Tibial nerve (tissue), 4 donors: ENCODE measurements around the gene CLCNKA. TPM values are rescaled to one million over a fixed set of nuclear protein-coding genes. Genes with fewer than 3 reads are reported as not detected.
"Not testable (repeated sequence)": the region's sequence is repeated elsewhere in the genome, so short reads cannot be mapped to it uniquely, and the experiment has no call there.

Source experiments
- DNase-seq, 2 donors: peaks; one replicate each; pipeline ENCODE4 v3.0.0-alpha.2; 2019; ENCODE audit warnings: low spot score in 2 of 2
- H3K27ac ChIP-seq, 4 donors: fragments of 200-600 bp; sonication (generic) in 3 of 4; one replicate each; pipeline ENCODE4 v1.5.1; 2017 to 2019; ENCODE audit warnings: mild to moderate bottlenecking in 1 of 4
- H3K27me3 ChIP-seq, 2 donors: fragments of 200-600 bp; sonication (generic) in 1 of 2; one replicate each; pipeline versions ENCODE4 v1.5.1 to v1.6.0; 2017 to 2019
- H3K36me3 ChIP-seq, 3 donors: fragments of 200-600 bp; sonication (generic); one replicate each; pipeline ENCODE4 v1.5.1; 2018 to 2019
- H3K4me1 ChIP-seq, 4 donors: fragments of 200-600 bp; sonication (generic) in 3 of 4; one replicate each; pipeline ENCODE4 v1.5.1; 2017 to 2019
- H3K4me3 ChIP-seq, 4 donors: fragments of 200-600 bp; sonication (generic) in 3 of 4; one replicate each; pipeline ENCODE4 v1.5.1; 2017 to 2019; ENCODE audit warnings: mild to moderate bottlenecking in 1 of 4, moderate library complexity in 1 of 4
- H3K9me3 ChIP-seq, 4 donors: fragments of 200-600 bp; sonication (generic) in 3 of 4; one replicate each; pipeline ENCODE4 v1.5.1; 2017 to 2019
- CTCF ChIP-seq, 5 experiments: fragments of 200-600 bp in 3 of 5; fragments of 450-650 bp in 2 of 5; sonication (generic) in 3 of 5; IDR thresholded peaks; one replicate each; pipeline ENCODE4 v1.5.1; 2016 to 2019; ENCODE audit warnings: antibody characterized with exemption in 5 of 5, mild to moderate bottlenecking in 3 of 5, moderate library complexity in 2 of 5
- EP300 ChIP-seq, 2 donors: sonication (generic); formaldehyde crosslinking; IDR thresholded peaks; one replicate each; pipeline ENCODE4 v1.6.1; 2017; ENCODE audit warnings: antibody characterized with exemption in 2 of 2, mild to moderate bottlenecking in 1 of 2
- POLR2A ChIP-seq, 2 donors: fragments of 450-650 bp; IDR thresholded peaks; one replicate each; pipeline ENCODE4 v1.6.1; 2017; ENCODE audit warnings: antibody characterized with exemption in 2 of 2, mild to moderate bottlenecking in 2 of 2, moderate library complexity in 2 of 2
- WGBS, 2 donors: methylation state at CpG; one replicate each; pipeline ENCODE4 v1.1.5; 2018; 5-methylcytosine and 5-hydroxymethylcytosine counted together
- total RNA-seq, 4 donors: library from RNA; depleted of rRNA; stranded (reverse); fragments of >200 nt; gene quantifications; one replicate each; pipeline ENCODE4 v1.1.0, GENCODE V29; 2016

Gene CLCNKA
- total RNA-seq, 4 donors from 2014 or later: not detected

- no peak for DNase-seq
- no peaks in the 10 kb centered on the region for H3K9me3 ChIP-seq
- no peak overlapping the region for H3K27ac ChIP-seq
- 63 to 99% methylated on average over 7 to 18 of the region's 19 CpGs for WGBS, 2 donors
- peak overlapping the region in 1 of 4 donors; percentile 54 for H3K4me3 ChIP-seq
- peaks cover 0 to 12% (median 5%) of the 10 kb centered on the region in 4 donors for H3K4me1 ChIP-seq
- TF ChIP-seq CTCF (IDR thresholded peaks at IDR 0.05) (no peak), EP300 (IDR thresholded peaks at IDR 0.05) (no peak), POLR2A (IDR thresholded peaks at IDR 0.05) (no peak)
- no peaks in the 10 kb centered on the region for H3K36me3 ChIP-seq
- H3K27me3 ChIP-seq: no peaks in the 10 kb centered on the region
Measured at GRCh38 chr1:16047791-16048475, 26.1 kb downstream of the CLCNKA start.

- DNase-seq: peak in 1 of 2 donors; percentile 30
- 3 to 8% methylated on average over 8 to 21 of the region's 25 CpGs for WGBS, 2 donors
Measured at GRCh38 chr1:16048573-16049189, 26.8 kb downstream of the CLCNKA start.

GRCh38 chr1:16050328-16050727 is 28.5 kb downstream of the CLCNKA start:
- WGBS, 2 donors: 69 to 82% methylated on average over 7 of the region's 7 CpGs

More at GRCh38 chr1:16048573-16049189, 26.8 kb downstream of the CLCNKA start:
- Histone ChIP-seq H3K4me3 (peak overlapping the region; percentile 20 to 54 (median 28)), H3K27ac (peak overlapping the region in 1 of 4 donors; percentile 44), H3K36me3 (no peaks in the 10 kb centered on the region), H3K4me1 (peaks cover 0 to 12% (median 5%) of the 10 kb centered on the region in 4 donors), H3K27me3 (no peaks in the 10 kb centered on the region), H3K9me3 (no peaks in the 10 kb centered on the region)
- TF ChIP-seq EP300 (IDR thresholded peaks at IDR 0.05) (no peak), POLR2A (IDR thresholded peaks at IDR 0.05) (no peak), CTCF (IDR thresholded peaks at IDR 0.05) (no peak)

GRCh38 chr1:16051039-16051438 is 29.2 kb downstream of the CLCNKA start:
- Histone ChIP-seq H3K27me3 (no peaks in the 10 kb centered on the region), H3K4me3 (no peak overlapping the region), H3K4me1 (peaks cover 0 to 12% (median 5%) of the 10 kb centered on the region in 4 donors), H3K27ac (no peak overlapping the region), H3K9me3 (no peaks in the 10 kb centered on the region), H3K36me3 (no peaks in the 10 kb centered on the region)
- DNase-seq: no peak
- TF ChIP-seq CTCF (IDR thresholded peaks at IDR 0.05): no peak
- no peak for TF ChIP-seq EP300 (IDR thresholded peaks at IDR 0.05)
- no peak for TF ChIP-seq POLR2A (IDR thresholded peaks at IDR 0.05)
- 96 to 97% methylated on average over 3 of the region's 3 CpGs for WGBS, 2 donors

More at GRCh38 chr1:16050328-16050727, 28.5 kb downstream of the CLCNKA start:
- no peak overlapping the region for H3K4me3 ChIP-seq
- no peaks in the 10 kb centered on the region for H3K27me3 ChIP-seq
- H3K27ac ChIP-seq: no peak overlapping the region
- no peak for DNase-seq
- H3K4me1 ChIP-seq: peaks cover 0 to 12% (median 5%) of the 10 kb centered on the region in 4 donors
- no peaks in the 10 kb centered on the region for H3K9me3 ChIP-seq
- H3K36me3 ChIP-seq: no peaks in the 10 kb centered on the region
- TF ChIP-seq CTCF (IDR thresholded peaks at IDR 0.05) (no peak), POLR2A (IDR thresholded peaks at IDR 0.05) (no peak), EP300 (IDR thresholded peaks at IDR 0.05) (no peak)

- H3K27me3 ChIP-seq, H3K27ac ChIP-seq, H3K9me3 ChIP-seq, DNase-seq, H3K4me3 ChIP-seq, H3K36me3 ChIP-seq: not testable (repeated sequence)
- H3K4me1 ChIP-seq: peaks cover 0 to 17% (median 5%) of the 10 kb centered on the region in 4 donors
- WGBS, 2 donors: 82 to 88% methylated on average over 9 to 12 of the region's 12 CpGs
Measured at GRCh38 chr1:16051949-16052348, 30.1 kb downstream of the CLCNKA start.
